ENCODE data around the gene EED. TPM values are rescaled to one million over a fixed set of nuclear protein-coding genes. Genes with fewer than 3 reads are reported as not detected.

The EED gene
- total RNA-seq, 1 experiment from 2014 or later: 25.2 TPM

- TF ChIP-seq, protein P1, sequence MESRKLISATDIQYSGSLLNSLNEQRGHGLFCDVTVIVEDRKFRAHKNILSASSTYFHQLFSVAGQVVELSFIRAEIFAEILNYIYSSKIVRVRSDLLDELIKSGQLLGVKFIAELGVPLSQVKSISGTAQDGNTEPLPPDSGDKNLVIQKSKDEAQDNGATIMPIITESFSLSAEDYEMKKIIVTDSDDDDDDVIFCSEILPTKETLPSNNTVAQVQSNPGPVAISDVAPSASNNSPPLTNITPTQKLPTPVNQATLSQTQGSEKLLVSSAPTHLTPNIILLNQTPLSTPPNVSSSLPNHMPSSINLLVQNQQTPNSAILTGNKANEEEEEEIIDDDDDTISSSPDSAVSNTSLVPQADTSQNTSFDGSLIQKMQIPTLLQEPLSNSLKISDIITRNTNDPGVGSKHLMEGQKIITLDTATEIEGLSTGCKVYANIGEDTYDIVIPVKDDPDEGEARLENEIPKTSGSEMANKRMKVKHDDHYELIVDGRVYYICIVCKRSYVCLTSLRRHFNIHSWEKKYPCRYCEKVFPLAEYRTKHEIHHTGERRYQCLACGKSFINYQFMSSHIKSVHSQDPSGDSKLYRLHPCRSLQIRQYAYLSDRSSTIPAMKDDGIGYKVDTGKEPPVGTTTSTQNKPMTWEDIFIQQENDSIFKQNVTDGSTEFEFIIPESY (IDR thresholded peaks at IDR 0.05; ENCODE audit: extremely low read depth, insufficient replicate concordance, low read length): no peak
- TF ChIP-seq, protein P2, sequence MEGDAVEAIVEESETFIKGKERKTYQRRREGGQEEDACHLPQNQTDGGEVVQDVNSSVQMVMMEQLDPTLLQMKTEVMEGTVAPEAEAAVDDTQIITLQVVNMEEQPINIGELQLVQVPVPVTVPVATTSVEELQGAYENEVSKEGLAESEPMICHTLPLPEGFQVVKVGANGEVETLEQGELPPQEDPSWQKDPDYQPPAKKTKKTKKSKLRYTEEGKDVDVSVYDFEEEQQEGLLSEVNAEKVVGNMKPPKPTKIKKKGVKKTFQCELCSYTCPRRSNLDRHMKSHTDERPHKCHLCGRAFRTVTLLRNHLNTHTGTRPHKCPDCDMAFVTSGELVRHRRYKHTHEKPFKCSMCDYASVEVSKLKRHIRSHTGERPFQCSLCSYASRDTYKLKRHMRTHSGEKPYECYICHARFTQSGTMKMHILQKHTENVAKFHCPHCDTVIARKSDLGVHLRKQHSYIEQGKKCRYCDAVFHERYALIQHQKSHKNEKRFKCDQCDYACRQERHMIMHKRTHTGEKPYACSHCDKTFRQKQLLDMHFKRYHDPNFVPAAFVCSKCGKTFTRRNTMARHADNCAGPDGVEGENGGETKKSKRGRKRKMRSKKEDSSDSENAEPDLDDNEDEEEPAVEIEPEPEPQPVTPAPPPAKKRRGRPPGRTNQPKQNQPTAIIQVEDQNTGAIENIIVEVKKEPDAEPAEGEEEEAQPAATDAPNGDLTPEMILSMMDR (IDR thresholded peaks at IDR 0.05 in 2 of 3, conservative IDR thresholded peaks at IDR 0.05 in 1 of 3; ENCODE audit: borderline replicate concordance in 1 of 3, insufficient read depth in 1 of 3, low read depth in 2 of 3, low read length in 2 of 3): no peak
- TF ChIP-seq ZNF274 (IDR thresholded peaks at IDR 0.05; ENCODE audit: low read depth, low read length): no peak
Measured at GRCh38 chr11:86262387-86262786, 17.8 kb downstream of the EED start (continued).

GRCh38 chr11:86264649-86265048 lies 20.1 kb downstream of the EED start:
- Histone ChIP-seq H3K4me3 (replicated peaks in 1 of 2; ENCODE audit: low read depth in 1 of 2, low read length in 2 of 2) (no peak overlapping the region), H3K9me2 (ENCODE audit: insufficient read depth) (no peaks in the 10 kb centered on the region), H3K79me2 (ENCODE audit: insufficient read depth, low read length) (peaks cover 12% of the 10 kb centered on the region), H4K20me1 (ENCODE audit: insufficient read depth) (no peaks in the 10 kb centered on the region), H3K36me3 (ENCODE audit: control insufficient read depth in 1 of 2, insufficient read depth in 2 of 2, low read length in 2 of 2) (peaks cover 2 to 13% of the 10 kb centered on the region in 2 experiments; a peak in 1 of 4 replicates), H3K4me1 (ENCODE audit: control insufficient read depth in 1 of 2, insufficient read depth in 2 of 2, low read length in 2 of 2) (no peaks in the 10 kb centered on the region), H3K27ac (ENCODE audit: low read depth, low read length) (no peak overlapping the region), H3K9ac (ENCODE audit: low read length) (no peak overlapping the region), H3K9me3 (ENCODE audit: control insufficient read depth in 1 of 2, insufficient read depth in 1 of 2, low read depth in 1 of 2, low read length in 2 of 2) (no peaks in the 10 kb centered on the region), H2AFZ (ENCODE audit: low read depth, low read length, poor library complexity, severe bottlenecking) (no peak overlapping the region), H3K27me3 (ENCODE audit: insufficient read depth, low read length) (no peaks in the 10 kb centered on the region), H3K4me2 (ENCODE audit: low read length) (no peak overlapping the region)
- ATAC-seq (no peak), DNase-seq (ENCODE audit: low read depth, low spot score) (no peak)
- CTCF ChIA-PET: no interaction called here
- no TSS peak for BruUV-seq (replicated peaks)
- POLR2A ChIA-PET: no interaction called here
- RAD21 ChIA-PET (ENCODE audit: low non-redundant PET in 1 of 2, low total read pairs in 2 of 2, uncharacterized antibody in 2 of 2, unreplicated experiment in 2 of 2): no interaction called here
- intact Hi-C loops (cut with micrococcal nuclease): no loop called here
- TF ChIP-seq SP1 (IDR thresholded peaks at IDR 0.05; ENCODE audit: low read depth) (no peak), ZNF274 (IDR thresholded peaks at IDR 0.05; ENCODE audit: low read depth, low read length) (no peak), YY1 (IDR thresholded peaks at IDR 0.05; ENCODE audit: extremely low read depth, insufficient replicate concordance, low read depth, low read length) (no peak), FOSL1 (IDR thresholded peaks at IDR 0.05; ENCODE audit: low read depth) (no peak), EZH2 (IDR thresholded peaks at IDR 0.05) (no peak), SRF (IDR thresholded peaks at IDR 0.05; ENCODE audit: low read depth) (no peak), CEBPB (IDR thresholded peaks at IDR 0.05; ENCODE audit: low read depth) (no peak), JUND (IDR thresholded peaks at IDR 0.05) (no peak), SIN3A (IDR thresholded peaks at IDR 0.05; ENCODE audit: low read depth) (no peak), EZH2phosphoT487 (IDR thresholded peaks at IDR 0.05; ENCODE audit: borderline replicate concordance) (no peak), TCF7L2 (IDR thresholded peaks at IDR 0.05; ENCODE audit: borderline replicate concordance, extremely low read depth, insufficient read depth, insufficient read length) (no peak), EGR1 (IDR thresholded peaks at IDR 0.05; ENCODE audit: low read depth) (no peak), CBX3 (IDR thresholded peaks at IDR 0.05; ENCODE audit: low read depth) (no peak)
- TF ChIP-seq, protein P2 (IDR thresholded peaks at IDR 0.05 in 2 of 3, conservative IDR thresholded peaks at IDR 0.05 in 1 of 3; ENCODE audit: borderline replicate concordance in 1 of 3, insufficient read depth in 1 of 3, low read depth in 2 of 3, low read length in 2 of 3): no peak
- TF ChIP-seq, protein P3, sequence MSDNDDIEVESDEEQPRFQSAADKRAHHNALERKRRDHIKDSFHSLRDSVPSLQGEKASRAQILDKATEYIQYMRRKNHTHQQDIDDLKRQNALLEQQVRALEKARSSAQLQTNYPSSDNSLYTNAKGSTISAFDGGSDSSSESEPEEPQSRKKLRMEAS (IDR thresholded peaks at IDR 0.05): no peak

All from HCT116 (cell line).